Activated T-cell treated with anti-CD3 and anti-CD28 coated beads for 4 hours (primary cell): ENCODE results near the gene NOC4L.

ENCODE experiments used
- DNase-seq: peaks from one replicate; pipeline ENCODE4 v3.0.0-alpha.2; 2020

The NOC4L gene

DNA sequence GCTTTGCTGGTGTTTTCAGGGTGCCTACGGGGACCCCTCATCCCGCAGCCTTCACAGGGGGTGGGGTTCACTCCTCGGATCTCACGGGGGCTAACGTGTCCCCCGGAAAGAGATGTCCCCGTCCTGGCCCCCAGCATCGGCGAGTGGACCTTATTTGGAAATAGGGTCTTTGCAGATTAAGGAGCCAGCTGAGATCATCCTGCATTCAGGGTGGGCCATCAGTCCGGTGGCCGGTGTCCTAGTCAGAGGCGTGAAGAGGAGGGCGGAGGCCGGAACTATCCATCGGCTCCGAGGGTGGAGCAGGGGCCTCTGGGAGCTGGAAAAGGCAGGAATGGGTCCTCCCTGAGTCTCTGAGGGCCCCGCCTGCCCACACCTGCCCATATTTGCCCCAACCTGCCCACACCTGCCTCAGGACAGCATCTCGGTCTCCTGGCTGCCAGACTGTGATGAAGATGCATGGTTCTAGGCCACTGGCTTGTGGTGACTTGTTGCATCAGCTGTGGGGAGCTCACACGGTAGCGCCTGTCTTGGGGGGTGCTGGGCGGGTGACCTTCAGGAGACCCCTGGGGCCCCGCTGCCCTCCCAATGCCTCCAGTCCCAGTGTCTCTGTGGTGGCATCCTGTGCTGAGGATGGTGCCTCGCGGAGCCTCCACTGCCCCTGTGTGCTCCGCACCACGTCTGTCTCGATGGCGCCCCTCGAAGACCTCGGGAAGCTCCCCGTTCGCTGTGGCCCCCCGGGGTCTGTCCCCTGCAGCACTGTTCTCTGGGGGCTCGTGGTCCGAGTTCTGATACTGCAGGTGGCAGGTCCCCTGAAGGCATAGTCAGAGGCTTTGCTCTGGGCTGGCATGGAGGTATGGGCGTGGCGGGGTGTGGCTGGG lies 14.7 kb downstream of the NOC4L start:
- DNase-seq: no peak

DNA sequence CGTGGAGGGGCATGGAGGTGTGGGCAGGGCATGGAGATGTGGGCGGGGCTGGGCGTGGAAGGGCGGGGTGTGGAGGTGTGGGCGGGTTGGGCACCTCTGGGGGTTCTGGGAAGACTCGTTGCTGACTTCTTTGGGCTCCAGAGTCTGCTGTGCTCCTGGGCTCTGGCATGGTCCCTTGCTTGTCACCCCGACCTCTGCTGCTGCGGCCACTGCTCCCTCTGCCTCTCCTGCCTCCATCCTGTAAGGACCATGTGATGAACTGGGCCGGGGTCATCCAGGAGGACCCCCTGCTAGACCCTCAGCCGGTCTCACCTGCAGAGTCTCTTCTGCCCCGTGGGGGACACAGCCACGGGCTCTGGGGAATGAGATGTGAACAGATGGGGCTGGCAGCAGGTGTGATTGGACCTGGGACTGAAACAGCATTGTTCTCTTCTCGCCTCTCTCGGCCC lies 15.3 kb downstream of the NOC4L start:
- DNase-seq: no peak

DNA sequence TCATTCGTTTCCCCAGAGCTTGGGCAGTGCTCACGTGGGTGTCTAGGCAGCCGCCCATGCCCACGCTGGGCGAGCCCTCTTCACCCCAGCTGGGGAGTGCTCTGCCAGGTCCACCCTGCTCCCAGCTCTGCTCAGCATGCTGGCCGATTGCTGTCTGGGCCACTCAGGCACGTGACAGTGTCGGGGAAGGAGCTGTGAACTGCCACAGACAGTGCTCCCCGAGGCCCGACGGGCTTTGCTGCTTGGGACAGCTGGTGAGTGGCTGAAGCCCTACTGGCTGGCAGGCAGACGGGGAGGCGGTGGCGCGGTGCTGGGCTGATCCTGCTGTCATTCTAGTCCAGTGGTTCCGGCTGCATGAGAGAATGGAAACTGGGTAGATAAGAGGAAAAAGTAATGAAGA lies 15.8 kb downstream of the NOC4L start:
- no peak for DNase-seq

DNA sequence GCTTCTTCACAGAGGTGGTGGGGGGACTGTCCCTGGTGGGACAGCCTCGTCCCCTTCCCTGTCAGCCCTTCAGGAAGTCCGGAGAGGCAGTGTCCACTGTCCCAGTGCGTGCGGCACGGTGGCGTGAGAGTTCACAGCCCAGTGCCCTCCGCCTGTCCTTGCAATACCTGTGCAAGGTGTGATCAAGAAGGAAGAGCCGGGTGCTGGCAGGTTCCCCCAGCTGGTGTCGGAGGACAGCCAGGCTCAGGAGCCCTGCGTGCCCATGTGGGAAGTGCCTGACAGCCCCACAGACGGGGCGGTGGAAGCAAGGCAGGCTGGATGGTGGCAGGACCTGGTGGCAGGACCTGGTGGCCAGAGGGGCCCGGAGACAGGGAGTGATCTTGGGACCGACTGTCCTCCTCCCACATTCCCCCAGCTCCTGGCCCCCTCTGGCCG lies 16.4 kb downstream of the NOC4L start:
- no peak for DNase-seq

DNA sequence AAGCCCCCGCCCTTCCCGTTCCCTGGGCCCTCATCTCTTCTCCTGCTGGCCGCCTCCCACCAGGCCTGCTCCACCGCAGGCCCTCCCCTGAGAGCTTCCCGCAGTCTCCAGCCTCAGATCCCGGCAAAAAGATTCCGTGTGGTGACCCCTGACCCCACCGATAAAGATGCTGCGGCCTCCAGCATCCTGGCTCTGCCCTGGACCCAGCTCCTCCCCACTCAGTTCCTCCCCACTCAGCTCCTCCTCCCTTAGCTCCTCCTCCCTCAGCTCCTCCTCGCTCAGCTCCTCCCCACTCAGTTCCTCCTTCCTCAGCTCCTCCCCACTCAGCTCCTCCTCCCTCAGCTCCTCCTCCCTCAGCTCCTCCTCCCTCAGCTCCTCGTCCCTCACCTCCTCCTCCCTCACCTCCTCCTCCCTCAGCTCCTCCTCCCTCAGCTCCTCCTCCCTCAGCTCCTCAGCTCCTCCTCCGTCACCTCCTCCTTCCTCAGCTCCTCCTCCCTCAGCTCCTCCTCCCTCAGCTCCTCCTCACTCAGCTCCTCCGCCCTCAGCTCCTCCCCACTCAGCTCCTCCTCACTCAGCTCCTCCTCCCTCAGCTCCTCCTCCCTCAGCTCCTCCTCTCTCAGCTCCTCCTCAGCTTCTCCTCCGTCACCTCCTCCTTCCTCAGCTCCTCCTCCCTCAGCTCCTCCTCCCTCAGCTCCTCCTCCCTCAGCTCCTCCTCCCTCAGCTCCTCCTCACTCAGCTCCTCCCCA lies 17.0 kb downstream of the NOC4L start:
- DNase-seq: no peak

DNA sequence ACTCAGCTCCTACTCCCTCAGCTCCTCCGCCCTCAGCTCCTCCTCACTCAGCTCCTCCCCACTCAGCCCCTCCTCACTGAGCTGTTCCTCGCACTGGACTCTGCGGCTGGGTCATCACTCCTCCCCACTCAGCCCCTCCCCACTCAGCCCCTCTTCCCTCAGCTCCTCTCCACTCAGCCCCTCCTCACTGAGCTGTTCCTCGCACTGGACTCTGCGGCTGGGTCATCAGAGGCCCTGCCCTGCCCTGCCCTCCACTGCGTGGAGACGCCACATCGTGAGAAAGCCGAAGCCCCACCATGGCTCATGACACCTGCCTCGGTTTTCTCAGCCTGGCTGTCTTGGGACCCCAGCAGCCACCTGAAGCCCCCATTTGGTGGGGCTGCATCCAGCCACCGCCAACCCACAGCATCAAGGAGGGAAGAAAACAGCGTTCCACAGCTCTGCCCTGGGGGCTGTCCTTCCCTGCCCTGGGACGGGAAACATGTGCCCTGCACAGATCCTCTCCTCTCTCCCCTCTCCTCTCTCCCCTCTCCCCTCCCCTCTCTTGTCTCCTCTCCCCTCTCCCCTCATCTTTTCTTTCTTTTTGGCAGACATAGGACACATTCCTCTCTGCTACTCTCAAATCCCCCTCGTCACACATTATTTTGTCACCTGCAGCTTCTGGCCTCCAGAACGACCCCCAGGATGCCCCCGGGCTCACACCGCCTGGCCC lies 17.7 kb downstream of the NOC4L start:
- no peak for DNase-seq

DNA sequence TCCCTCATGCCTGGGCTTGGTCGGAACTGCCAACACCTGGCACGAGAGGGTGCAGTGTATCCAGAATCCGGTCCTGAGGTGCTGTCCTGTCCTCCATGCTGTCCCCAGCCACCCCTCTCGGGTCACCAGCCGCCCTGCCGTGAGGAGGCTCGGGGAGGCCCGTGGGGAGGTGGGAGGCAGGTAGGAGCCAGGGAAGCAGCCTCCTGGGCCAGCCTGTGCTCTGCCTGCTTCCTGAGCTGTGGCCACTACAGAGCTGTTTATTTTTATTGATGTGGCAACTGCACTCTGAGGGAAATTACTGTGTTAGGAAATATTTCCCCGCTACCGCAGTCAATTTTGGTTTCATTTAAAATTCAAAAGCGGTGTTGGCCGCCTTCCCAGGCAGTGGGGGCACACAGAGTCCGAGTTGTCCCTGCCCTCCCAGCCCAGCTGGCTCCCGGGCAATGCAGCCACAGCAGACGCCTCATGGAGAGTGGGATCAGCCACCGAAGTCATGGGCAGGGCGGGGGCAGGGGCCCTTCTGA lies 18.3 kb downstream of the NOC4L start:
- DNase-seq: no peak

DNA sequence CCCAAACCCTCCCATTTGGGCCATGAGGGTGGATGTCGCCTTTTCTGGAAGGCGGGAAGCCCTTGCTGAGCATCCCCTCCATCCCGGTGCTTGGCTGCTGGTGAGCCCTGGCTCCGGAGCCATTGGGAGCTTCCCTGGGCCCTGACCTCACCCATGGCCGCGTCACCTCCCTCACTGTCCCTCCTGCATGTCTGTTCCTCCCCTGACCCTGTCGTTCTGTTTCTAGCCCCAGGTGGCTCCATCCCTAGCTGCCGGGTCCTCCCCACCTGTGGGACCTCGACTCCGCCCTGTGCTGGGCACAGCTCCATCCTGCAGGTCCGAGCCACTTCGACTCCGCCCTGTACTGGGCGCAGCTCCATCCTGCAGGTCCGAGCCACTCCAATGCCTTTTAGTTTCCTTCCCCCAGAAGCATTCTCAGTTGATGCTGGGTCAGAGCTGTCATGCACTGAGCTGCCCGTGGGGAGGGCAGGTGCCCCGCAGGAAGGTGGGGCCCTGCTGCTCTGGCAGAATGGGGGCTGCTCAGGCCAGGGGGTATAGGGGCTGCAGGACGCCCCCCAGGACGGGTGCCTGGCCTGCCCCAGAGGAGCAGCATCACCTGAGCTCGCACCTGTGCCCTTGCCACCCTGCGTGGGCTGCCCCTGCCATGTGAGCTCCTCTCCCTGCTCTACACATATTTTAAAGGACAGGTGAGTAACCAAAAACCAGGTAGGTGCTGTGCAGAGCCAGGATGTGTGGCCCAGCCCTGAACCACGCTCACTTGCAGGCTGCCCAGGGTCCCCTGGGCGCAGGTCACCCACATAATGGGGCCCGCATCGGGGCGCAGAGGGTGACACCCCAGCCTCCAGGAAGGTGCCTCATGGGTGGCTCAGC lies 19.0 kb downstream of the NOC4L start:
- no peak for DNase-seq

DNA sequence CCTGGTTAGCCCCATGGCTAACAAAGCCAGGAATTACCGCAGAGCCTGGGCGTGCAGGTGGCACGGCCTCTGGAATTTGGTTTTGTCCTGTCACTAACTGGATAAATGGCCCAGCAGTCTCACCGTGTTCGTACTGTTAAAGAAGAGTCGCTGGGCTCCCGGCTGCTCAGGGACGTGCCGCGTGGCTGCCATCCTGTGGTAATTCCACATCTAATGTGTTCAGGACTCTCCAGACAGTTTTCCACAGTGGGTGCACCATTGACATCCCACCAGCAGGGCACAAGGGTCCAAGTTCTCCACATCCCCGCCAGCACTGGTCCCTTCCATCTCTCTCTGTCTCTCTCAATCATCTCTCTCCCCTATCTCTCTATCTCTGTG lies 19.6 kb downstream of the NOC4L start:
- no peak for DNase-seq

DNA sequence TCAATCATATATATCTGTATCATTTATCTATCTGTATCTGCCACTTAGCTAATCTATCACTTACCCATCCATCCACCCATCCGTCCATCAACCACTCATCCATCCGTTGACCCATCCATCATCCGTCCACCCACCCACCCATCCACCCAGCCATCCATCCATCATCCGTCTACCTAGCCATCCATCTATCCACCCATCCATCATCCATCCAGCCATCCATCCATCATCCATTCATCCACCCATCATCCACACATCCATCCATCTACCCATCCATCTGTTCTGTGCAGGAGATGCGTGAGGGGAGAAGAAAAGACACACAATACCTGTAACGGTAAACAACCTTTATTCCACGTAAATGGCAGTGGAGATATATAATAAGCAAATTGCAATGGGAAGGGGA lies 20.2 kb downstream of the NOC4L start:
- no peak for DNase-seq

DNA sequence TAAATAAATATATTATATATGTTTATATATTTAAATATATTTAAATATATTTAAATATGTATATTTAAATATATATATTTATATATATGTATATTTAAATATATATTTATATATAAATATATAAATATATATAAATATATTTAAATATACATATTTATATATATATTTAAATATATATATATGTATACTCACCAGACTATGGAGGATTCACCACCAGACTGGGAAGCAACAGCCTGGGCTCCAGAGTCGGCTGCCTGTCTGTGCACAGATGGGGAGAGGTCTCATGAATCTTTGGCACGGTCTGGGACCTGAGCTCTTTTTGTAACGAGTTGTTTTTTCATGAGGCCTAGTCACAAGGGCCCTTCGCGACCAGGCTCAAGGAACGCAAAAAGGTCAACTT lies 21.3 kb downstream of the NOC4L start:
- no peak for DNase-seq

DNA sequence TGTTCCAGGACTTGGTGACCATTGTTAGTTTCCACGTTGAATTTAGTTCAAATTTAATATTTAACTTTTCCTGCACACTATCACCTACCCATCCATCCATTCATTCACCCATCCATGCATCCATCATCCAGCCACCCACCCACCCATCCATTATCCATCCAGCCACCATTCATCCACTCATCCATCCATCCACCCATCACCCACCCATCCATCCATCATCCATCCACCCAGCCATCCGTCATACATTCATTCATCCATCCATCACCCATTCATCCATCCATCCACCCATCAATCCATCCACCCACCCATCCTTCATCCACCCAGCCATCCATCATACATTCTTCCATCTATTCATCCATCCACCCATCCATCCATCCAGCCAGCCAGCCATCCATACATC lies 21.8 kb downstream of the NOC4L start:
- no peak for DNase-seq

DNA sequence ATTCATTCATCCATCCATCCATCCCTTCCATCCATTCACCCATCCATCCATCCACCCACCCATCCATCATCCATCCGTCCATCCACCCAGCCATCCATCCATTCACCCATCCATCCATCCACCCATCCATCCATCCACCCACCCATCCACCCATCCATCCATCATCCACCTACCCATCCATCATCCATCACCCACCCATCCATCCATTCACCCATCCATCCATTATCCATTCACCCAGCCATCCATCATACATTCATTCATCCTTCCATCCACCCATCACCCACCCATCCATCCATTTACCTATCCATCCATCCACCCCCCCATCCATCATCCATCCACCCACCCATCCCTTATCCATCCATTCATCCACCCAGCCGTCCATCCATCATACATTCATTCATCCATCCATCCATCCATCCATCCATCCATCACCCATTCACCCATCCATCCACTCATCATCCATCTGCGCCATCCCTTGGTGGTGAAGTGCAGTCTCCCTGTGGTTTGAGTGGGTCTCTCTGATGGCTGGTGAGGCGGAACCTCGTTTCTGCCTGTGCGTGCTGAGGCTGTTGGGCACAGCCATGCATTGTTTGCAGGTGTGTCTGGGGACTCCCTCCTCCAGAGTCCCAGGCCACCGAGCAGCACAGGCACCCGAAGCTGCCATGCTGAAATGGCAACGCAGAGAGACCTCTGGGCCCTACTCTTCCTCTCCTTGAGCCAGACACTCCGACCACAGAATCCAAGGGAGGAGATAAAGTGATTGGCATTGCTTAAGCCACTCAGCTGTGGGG lies 22.7 kb downstream of the NOC4L start:
- no peak for DNase-seq

DNA sequence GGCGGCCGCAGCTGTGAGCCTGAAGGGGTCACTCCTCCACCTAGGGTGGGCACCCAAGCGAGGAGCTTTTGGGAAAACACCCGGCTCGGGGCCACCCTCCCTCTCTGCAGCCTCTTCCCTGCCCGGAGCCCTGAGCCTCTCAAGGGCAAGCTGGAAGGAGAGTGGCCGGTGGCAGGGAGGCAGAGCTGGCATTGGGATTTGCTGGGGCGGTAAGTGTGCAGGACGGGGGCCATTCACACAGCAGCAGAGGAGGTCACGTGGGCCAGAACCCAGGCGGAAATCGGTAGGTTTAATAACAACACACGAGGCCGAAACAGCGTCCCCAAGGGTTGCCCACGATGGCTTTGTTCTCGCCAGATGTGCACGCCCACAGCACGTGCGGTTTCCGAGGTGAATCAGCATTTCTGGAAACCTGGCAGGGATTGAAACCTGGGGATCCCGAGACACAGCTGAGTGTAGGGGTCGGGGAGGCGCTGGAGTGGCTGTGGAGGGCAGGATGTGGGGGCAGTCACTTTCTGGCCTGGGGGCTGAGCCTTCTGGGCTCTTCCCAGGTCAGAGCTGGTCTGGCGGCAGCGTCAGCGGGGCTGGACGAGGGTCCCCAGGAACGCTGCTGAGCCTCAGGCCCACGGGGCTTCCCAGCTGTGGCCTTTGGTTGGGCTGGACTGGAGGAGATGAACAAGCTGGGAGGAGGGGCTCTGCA lies 23.5 kb downstream of the NOC4L start:
- no peak for DNase-seq

DNA sequence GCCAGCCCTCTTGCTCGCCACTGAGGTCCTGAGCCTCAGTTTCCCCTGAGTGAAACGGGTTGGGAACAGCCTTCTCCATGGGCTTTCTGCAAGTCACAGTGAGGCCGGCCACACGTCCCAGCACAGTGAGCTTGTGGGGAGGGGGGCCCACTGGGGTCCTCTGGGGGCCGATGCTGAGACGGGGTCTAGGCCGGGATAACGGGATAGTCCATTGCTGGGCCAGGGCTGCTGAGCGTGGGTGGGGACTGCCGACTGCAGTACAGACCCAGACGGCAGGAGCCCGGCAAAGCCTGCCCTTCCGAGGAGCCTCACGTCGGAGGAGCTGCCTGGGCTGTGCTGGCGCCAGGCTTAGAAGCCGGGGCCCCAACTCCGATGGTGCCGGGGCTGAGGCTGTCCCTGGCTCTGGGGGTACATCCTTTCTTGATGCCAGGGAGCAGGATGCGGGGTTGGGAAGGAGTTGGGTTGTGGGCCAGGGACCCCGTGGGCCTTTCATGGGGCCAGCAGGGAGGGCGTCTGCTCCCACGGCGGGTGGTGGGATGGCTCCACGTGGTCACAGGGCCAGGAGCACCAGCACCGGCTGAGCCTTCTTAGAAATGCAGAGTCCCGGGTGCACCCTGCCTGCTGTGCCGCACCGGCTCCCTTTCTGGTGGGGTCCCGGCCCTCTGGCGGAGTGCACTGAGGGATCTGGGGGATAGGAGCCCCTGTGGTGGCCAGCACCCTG lies 24.2 kb downstream of the NOC4L start:
- no peak for DNase-seq

DNA sequence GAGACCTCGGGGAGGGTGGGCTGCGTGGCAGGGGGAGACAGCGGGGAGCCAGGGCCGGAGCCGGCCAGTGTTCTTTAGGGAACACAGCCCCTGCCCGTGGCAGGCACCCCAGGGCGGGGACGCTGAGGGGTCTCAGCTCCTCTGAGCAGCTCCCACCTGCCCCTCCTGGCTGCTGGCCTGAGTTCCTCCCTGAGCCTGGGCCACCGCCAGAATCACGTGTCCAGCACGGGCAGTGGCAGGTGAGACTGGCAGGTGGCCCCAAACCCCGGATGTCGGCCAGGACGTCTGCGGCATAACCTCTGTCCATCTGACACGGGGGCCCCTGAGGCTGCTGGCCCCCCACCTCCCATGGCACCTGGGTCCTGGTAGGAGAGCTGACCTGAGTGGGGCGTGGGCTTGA lies 25.1 kb downstream of the NOC4L start:
- no peak for DNase-seq

DNA sequence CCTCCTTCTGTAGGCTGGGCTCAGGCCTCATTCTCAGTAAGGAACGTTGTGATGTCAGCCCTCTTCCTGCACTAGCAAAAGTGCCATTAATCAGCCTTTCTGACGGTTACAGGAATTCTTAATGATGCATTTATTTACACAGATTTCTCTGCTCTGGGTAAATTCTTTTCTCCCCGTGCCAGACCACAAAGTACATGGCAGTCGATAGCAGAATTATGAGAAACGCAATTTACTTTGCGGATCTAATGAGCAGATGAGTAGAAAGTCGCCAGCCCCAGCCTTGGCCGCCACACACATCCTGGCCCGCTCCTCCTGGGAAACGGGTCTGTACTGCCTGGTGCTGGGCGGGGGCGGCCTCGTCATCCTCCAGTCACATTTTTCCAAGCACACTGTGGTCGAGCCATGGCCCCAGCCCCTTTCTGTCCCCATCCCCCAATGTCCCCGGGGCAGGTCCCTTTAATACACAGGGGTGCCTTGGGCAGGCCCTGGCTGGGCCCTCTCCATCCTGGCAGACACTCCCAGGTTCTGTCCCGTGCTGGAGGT lies 25.9 kb downstream of the NOC4L start:
- no peak for DNase-seq

DNA sequence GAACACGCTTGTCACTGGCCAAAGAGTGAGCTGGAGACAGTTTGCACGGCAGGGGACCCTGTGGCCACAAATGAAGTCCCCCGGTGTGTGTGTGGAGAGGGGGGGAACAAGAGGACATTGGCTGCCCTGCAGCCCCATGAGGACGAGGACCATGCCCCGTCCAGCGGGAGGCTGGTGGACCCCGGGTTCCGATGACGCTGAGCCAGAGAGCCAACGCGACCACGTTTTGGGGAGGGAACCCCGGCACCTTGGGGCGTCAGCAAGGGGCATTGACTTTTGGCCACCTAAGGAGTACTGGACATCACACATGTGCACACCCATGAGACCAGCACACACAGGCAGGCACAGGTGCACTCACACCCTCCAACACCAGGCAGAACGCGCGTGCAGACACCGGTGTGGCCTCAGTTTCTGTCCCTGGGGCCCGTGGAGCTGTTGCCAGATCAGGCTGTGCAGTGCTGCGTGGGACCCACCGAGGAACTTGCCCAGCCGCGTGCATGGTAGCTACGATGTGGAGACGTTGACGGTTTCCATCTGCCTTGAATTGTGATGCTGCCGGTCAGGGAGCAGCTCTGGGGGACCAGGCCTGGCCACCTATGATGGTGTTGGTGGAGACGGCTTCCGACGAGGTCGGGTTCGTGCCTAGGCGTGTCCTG lies 26.5 kb downstream of the NOC4L start:
- no peak for DNase-seq

DNA sequence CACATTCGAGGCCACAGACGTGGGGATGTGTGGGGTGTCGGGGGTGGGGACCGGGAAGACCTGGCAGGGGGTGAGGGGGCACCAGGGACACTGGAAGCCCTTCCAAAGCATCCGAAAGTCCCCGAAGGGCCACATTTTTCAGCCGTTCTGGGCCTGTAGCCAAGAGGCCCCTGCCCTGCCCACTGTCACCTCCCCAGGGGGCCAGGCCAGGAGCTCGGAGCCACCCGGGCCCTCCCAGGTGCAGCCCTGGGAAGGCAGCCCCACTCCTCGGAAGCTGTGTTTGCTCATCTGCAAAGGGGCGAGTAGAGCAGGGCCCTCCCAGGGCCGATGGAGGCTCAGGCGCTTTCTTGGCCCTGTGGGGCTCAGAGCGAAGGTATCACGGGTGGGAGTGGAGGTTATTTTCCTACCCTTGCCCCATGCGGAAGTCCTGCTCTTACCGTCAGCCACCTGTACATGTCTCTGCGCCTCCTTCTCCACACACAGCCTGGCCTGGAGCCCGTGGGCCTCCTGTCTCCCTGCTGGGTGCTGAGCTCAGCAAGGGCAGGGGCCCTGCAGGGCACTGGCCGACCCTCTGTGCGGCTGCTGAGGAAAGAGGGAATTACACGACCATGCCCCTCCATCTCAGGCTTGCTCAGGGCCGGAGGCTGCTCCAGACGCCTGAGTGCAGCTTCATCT lies 27.2 kb downstream of the NOC4L start:
- DNase-seq: no peak
